Brain microvascular endothelial cell (primary cell): Measurements from ENCODE around the gene ZNF823.
A peak's percentile ranks its signal among the peaks of the same experiment; 100 is the strongest.

Source experiments
- DNase-seq: peaks from one replicate; pipeline ENCODE4 v3.0.0-alpha.2; 2020
- H3K27ac ChIP-seq: fragments of 250-450 bp; sonication (Bioruptor Pico); 2 replicates; pipeline ENCODE4 v1.5.1; 2020; ENCODE audit warnings: mild to moderate bottlenecking, moderate library complexity
- H3K27me3 ChIP-seq: fragments of 250-450 bp; sonication (Bioruptor Pico); replicated peaks from 2 replicates; pipeline ENCODE4 v1.5.1; 2020; ENCODE audit warnings: mild to moderate bottlenecking
- H3K36me3 ChIP-seq: fragments of 250-450 bp; sonication (Bioruptor Pico); replicated peaks from 2 replicates; pipeline ENCODE4 v1.5.1; 2020; ENCODE audit warnings: mild to moderate bottlenecking
- H3K4me3 ChIP-seq: 2 replicates; pipeline ENCODE4 v1.5.1; 2011; ENCODE audit warnings: low read depth, mild to moderate bottlenecking, control low read depth, low read length, moderate library complexity
- in situ Hi-C: cut with HindIII; loops from 2 replicates; pipeline ENCODE4 v1.10.0; 2017; ENCODE audit warnings: low sequenced_read_pairs, low pct_ligation_motif_present
- TF ChIP-seq, protein P1 (sequence below): IDR thresholded peaks from 2 replicates; pipeline ENCODE4 v1.5.1; 2011; ENCODE audit warnings: low read depth, mild to moderate bottlenecking, moderate library complexity, low read length, control low read depth, inconsistent platforms; ENCODE audit errors: missing control alignments

ZNF823 gene

DNA sequence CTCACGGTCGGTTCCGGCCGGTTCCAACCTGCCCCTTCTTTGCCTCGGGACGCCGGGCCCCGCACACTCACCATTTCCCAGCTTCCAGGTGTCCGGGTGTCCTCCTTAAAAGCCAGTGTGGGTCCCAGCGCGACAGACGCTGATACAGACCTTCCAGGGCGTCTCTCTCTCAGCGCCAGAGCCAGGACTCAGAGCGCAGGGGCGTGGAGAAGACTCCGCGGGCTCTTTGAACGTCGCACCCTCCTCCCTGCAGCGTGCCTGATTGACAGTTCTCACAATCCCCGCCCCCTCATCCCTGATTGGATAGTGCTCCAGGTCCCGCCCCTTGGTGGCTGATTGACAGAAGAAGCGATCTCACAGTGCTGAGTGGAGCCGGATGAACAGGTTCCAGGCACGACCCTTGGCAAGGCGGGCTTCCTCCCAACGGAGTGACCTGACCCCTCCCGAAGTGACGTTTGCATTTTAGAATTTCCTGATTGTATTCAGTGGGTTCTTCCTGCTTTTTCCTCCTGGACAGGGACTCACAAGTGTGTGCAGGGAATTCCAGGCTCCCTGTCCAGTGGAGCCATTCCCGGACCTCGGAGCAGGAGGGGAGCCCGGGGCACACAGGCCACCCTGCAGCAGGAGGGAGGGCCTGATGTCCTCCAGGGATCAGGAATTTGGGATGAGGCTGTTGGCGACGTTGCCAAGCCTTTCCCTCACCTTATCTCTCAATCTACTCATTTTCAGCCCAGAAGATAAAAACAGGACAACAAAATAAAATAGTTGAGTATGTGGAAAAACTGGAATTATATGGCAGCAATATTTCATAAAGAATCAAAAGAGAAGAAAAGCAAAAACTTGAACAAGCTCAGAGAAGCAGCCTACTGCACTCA is at the start of gene ZNF823:
Gene ZNF823, minus strand, starts transcription at position 201 of the 875 bp plus-strand sequence. Its CDS starts 127 bp downstream, at position 74.
- peak within 1 kb of the TSS; percentile 82 for H3K4me3 ChIP-seq
- H3K36me3 ChIP-seq, result no peaks in the 10 kb centered on the region
- peak; percentile 98 for DNase-seq
- H3K27me3 ChIP-seq, result no peaks in the 10 kb centered on the region
- TF ChIP-seq, protein P1, sequence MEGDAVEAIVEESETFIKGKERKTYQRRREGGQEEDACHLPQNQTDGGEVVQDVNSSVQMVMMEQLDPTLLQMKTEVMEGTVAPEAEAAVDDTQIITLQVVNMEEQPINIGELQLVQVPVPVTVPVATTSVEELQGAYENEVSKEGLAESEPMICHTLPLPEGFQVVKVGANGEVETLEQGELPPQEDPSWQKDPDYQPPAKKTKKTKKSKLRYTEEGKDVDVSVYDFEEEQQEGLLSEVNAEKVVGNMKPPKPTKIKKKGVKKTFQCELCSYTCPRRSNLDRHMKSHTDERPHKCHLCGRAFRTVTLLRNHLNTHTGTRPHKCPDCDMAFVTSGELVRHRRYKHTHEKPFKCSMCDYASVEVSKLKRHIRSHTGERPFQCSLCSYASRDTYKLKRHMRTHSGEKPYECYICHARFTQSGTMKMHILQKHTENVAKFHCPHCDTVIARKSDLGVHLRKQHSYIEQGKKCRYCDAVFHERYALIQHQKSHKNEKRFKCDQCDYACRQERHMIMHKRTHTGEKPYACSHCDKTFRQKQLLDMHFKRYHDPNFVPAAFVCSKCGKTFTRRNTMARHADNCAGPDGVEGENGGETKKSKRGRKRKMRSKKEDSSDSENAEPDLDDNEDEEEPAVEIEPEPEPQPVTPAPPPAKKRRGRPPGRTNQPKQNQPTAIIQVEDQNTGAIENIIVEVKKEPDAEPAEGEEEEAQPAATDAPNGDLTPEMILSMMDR, result no peak
- H3K27ac ChIP-seq, result peak within 1 kb of the TSS; percentile 55
- in situ Hi-C loops, result no loop called here

DNA sequence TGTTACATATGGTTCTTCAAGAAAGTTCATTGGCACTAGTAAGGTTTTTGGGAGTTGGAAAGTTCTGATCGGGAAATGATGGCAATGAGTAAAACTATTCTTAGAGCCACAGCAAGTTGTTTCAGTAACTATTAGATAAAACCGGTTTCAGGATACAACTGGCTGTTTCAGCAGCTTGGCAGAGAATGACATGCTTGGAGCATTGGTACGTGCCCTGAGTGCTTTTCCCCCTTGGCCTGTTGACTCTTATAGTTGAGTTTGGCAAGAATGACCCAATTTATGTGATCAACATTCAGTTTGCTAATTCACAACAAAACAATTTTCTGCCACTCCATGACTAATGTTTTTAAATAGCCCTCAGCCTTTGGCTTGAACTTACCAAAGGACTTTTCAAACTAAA is 48.8 kb upstream of the ZNF823 start:
- DNase-seq, result no peak
- H3K4me3 ChIP-seq, result no peak overlapping the region
- in situ Hi-C loops, result no loop called here
- H3K27ac ChIP-seq, result no peak overlapping the region
- H3K27me3 ChIP-seq, result no peaks in the 10 kb centered on the region
- TF ChIP-seq, protein P1, result no peak
- no peaks in the 10 kb centered on the region for H3K36me3 ChIP-seq

DNA sequence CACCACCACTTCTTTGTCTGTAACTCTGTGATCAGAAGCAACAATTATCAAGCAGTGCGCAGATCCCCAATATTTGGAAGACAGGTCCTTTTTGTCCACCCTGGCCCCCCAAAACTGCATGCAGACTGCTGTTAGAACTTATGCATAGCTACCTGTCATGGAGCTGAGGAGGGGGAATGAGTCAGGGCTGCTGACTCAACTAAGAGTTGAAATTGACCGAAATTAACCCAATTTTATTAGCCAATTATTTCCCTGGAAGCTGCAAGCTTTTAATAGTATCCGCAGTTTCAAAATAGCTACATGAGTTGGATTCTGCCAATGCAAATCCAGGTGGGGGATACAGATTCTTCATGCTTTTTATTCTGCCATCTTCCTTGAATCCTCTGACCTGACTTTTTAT is 45.6 kb upstream of the ZNF823 start:
- in situ Hi-C loops, result no loop called here
- H3K4me3 ChIP-seq, result no peak overlapping the region
- H3K36me3 ChIP-seq, result peaks cover 19% of the 10 kb centered on the region
- TF ChIP-seq, protein P1, result no peak
- no peak for DNase-seq
- no peaks in the 10 kb centered on the region for H3K27me3 ChIP-seq
- no peak overlapping the region for H3K27ac ChIP-seq

DNA sequence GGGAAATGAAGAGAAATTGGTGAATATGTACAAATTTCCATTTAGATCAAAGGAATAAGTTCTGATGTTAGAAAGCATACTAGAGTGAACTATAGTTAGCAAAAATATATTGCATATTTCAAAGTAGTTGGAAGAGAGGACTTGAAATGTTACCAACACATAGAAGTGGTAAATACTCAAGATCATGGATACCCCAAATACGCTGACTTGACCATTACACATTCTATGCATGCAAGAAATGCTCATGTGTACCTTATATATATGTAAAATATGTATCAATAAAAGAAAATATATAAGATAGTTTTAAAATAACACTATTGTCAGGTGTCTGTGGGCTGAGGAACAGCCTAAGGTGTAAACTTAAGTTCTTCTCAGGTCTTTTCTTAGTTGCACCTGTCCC is 45.0 kb upstream of the ZNF823 start:
- H3K36me3 ChIP-seq, result peaks cover 21% of the 10 kb centered on the region
- no peak for DNase-seq
- no peak overlapping the region for H3K27ac ChIP-seq
- no peak overlapping the region for H3K4me3 ChIP-seq
- no peaks in the 10 kb centered on the region for H3K27me3 ChIP-seq
- in situ Hi-C loops, result no loop called here
- TF ChIP-seq, protein P1, result no peak

DNA sequence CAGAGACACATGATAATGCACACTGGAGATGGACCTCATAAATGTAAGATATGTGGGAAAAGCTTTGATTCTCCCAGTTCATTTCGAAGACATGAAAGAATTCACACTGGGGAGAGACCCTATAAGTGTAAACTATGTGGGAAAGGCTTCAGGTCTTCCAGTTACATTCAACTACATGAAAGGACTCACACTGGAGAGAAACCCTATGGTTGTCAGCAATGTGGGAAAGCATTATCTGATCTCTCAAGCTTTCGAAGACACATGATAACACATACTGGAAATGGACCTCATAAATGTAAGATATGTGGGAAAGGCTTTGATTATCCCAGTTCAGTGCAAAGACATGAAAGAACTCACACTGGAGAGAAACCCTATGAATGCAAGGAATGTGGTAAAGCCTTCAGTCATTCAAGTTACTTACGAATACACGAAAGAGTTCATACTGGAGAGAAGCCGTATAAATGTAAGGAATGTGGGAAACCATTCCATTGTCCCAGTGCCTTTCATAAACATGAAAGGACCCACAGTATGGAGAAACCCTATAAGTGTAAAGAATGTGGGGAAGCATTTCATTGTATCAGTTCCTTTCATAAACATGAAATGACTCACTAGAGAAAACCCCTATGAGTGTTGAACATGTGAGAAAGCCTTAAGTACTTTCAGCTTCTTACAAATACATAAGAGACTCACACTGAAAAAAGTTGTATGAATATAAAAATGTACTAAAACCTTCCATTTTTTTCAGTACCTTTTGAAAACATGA is 42.7 kb upstream of the ZNF823 start:
- H3K27me3 ChIP-seq, result no peaks in the 10 kb centered on the region
- TF ChIP-seq, protein P1, result no peak
- in situ Hi-C loops, result no loop called here
- peaks cover 30% of the 10 kb centered on the region for H3K36me3 ChIP-seq
- H3K27ac ChIP-seq, result no peak overlapping the region
- no peak for DNase-seq
- H3K4me3 ChIP-seq, result no peak overlapping the region
